C1 segment of cervical spinal cord (tissue), 14 donors: ENCODE data around the gene APOL6.
A peak's percentile ranks its signal among the peaks of the same experiment; 100 is the strongest.
"Not testable (repeated sequence)": the region's sequence is repeated elsewhere in the genome, so short reads cannot be mapped to it uniquely, and the experiment has no call there.

Experiments
- DNase-seq, 14 donors: peaks; one replicate each; lab custom pipeline; 2025; lab: John Stamatoyannopoulos, UW

Gene APOL6

DNA sequence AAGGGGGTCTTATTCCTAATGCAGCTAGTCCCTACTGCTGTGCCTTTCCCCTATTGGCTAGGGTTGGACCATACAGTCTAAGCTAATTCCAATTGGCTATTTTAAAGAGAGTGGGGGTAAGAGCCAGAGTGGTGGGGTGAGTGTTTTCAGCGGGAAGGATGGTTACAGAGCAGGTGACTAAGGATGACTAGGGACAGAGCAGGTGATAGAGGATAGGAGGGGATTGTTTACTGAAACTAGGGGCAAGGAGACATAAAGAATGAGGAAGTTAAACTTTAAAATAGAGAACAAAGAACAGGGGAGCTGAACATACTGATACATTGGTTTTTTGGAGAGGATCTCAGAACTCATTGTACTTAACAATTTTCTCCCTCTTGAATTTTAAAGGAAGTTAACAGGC, 27.8 kb downstream of the APOL6 start:
- not testable (repeated sequence) for DNase-seq

GRCh38 chr22:35677460-35678187, 29.4 kb downstream of the APOL6 start:
- DNase-seq = no peak

- no peak for DNase-seq
Observed at GRCh38 chr22:35678836-35679235, 30.6 kb downstream of the APOL6 start.

DNA sequence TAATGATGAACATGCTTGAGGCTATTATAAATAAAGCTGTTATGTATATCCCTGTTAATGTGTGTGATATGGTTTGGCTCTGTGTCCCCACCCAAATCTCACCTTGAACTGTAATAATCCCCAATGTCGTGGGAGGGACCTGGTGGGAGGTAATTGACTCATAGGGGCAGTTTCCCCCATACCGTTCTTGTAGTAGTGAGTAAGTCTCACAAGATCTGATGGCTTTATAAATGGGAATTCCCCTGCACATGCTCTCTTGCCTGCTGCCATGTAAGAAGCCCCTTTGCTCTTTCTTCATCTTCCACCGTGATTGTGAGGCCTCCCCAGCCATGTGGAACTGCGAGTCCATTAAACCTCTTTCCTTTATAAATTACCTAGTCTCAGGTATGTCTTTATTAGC, 31.2 kb downstream of the APOL6 start:
- not testable (repeated sequence) for DNase-seq

DNA sequence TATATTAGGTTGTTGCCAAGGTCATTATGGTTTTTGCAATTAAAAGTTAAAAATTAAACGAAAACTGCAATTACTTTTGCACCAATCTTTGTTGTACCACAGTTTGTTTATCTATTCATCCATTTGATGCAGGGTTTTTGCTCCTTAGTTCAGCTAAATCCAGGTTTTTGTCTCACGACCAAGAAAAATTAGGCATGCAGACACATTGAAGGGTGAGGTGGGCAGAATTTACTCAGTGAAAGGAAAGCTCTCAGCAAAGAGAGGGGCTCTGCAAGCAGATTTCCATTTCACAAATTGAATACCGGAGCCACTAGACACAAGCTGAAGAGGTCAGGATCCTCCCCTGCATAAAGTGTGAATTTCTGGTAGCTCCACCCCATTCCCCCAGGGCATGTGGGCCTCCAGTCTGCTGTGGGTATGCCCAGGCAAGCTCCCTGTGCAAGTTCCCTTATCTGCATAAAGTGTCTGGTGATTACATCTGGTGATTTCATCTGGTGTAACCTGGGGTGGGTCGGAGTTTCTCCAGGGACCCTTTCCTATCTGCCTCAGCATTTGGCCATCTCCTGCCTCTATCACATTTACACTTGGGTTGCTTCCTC, 33.3 kb downstream of the APOL6 start:
- DNase-seq = no peak

GRCh38 chr22:35683560-35683959, 35.3 kb downstream of the APOL6 start:
- no peak for DNase-seq

GRCh38 chr22:35684270-35684700, 36.0 kb downstream of the APOL6 start:
- DNase-seq = peak in 1 of 14 donors; percentile 10

- no peak for DNase-seq
Observed at GRCh38 chr22:35684732-35685131, 36.5 kb downstream of the APOL6 start.

- no peak for DNase-seq
Observed at GRCh38 chr22:35685731-35686130, 37.5 kb downstream of the APOL6 start.

DNA sequence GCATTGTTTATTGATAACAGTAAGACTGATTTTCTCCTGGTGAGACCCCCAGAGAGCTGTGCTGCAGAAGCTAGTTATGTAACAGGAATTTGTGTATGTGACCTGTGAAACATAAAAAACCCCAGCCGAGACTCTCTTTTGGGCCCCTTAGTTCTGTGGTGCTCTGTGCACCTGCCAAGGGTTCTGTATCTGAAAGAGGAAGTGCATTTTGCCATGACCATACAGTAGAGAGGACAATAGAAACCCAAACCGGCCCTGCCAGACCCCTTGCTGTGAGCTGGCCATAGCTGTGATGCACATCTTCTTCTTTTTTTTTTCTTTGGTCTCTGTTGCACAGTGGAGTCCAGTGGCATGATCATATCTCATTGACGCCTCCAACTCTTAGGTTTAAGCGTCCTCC, 38.1 kb downstream of the APOL6 start:
- DNase-seq = no peak

- no peak for DNase-seq
Observed at GRCh38 chr22:35687461-35687860, 39.2 kb downstream of the APOL6 start.

GRCh38 chr22:35688913-35689675, 40.8 kb downstream of the APOL6 start:
- no peak for DNase-seq

GRCh38 chr22:35690001-35690400, 41.8 kb downstream of the APOL6 start:
- no peak for DNase-seq

- no peak for DNase-seq
Observed at GRCh38 chr22:35695202-35695601, 47.0 kb downstream of the APOL6 start.

GRCh38 chr22:35697142-35697541, 48.9 kb downstream of the APOL6 start:
- DNase-seq = no peak

- not testable (repeated sequence) for DNase-seq
Observed at GRCh38 chr22:35699852-35700251, 51.6 kb downstream of the APOL6 start.

GRCh38 chr22:35703861-35704584, 55.8 kb downstream of the APOL6 start:
- DNase-seq = no peak

DNA sequence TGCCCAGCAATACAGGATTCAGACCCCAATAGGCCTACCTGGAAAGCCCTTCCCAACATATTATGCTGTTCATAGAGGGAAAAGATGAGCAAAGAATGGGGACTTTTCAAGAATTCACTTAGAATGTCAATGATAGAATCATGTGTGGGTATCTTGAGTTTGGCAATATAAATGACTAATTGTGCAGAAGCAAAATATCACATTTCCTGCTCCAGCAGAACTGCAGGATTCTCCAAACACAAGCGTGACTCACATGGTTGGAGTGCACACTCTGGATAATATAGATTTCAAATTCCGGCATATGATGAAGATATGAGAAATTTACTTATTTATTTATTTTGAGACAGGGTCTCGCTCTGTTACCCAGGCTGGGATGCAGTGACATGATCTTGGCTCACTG, 56.9 kb downstream of the APOL6 start:
- no peak for DNase-seq

GRCh38 chr22:35708453-35708852, 60.2 kb downstream of the APOL6 start:
- no peak for DNase-seq

DNA sequence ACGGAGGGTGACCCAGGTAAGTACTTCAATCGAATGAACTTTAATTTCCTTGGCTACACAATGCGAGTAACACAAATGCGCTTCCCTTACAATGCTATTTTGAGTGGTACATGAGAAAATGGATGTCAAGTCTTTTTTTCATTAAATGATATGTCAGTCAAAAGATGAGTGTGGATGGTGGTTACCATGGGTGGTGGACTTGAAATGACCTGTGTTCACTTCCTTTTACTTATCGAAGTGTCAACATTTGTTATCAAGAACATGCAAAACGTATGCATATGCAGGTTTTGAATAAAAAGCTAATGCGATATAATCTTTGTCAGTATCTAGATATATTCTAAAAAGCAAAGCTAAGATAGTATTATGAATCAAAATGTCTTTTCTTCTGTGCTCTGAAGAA, 60.7 kb downstream of the APOL6 start:
- no peak for DNase-seq

GRCh38 chr22:35711336-35711735, 63.1 kb downstream of the APOL6 start:
- DNase-seq = no peak

- DNase-seq = no peak
Observed at GRCh38 chr22:35712672-35713071, 64.4 kb downstream of the APOL6 start.
